ENCODE data around the gene LSAMP. TPM values are rescaled to one million over a fixed set of nuclear protein-coding genes. Genes with fewer than 3 reads are reported as not detected.

LSAMP gene
- total and polyA plus RNA-seq, 2 donors: 0.71 to 1.5 TPM

GRCh38 chr3:116256843-116257485 is 188.3 kb downstream of the LSAMP start:
- H3K27ac ChIP-seq (ENCODE audit: low read depth in 1 of 2, low read length in 1 of 2): no peak overlapping the region
- WGBS: 66% methylated on average over 4 of the region's 4 CpGs
- no peaks in the 10 kb centered on the region for H3K4me1 ChIP-seq (ENCODE audit: control insufficient read depth in 2 of 2, insufficient read depth in 2 of 2, low read length in 2 of 2)
- no peaks in the 10 kb centered on the region for H3K9me3 ChIP-seq (ENCODE audit: control insufficient read depth in 2 of 2, insufficient read depth in 1 of 2, low read length in 1 of 2)
- no peak for DNase-seq (ENCODE audit: low read depth in 6 of 9, low spot score in 9 of 9)
- no peaks in the 10 kb centered on the region for H3K27me3 ChIP-seq (ENCODE audit: control insufficient read depth in 2 of 2, insufficient read depth in 1 of 2, low read length in 1 of 2)
- H3K36me3 ChIP-seq (ENCODE audit: control insufficient read depth in 2 of 2, insufficient read depth in 2 of 2, low read length in 1 of 2): no peaks in the 10 kb centered on the region
- H3K4me3 ChIP-seq (ENCODE audit: low read length in 2 of 2): no peak overlapping the region

DNA sequence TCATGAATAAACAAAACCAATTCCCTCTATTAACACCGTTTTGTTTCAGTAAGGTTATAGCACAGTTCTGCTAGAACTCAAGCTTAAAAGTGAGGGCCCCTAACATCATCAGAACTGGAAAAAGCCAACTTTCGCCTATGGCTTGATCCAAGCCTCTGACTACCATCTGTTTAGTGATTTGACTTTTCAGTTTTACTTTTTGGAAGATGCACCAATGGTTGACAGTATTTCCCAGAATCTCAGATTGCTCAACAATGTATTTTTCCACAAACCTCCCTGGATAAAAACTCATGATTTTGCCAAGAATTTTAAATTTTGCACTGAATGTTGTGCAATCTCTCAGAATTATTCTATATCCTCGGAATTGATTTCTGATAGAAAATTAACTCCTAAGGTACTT is 190.7 kb downstream of the LSAMP start:
- WGBS: 89% methylated on average over 3 of the region's 3 CpGs
- H3K4me1 ChIP-seq (ENCODE audit: control insufficient read depth in 2 of 2, insufficient read depth in 2 of 2, low read length in 2 of 2): no peaks in the 10 kb centered on the region
- no peak overlapping the region for H3K27ac ChIP-seq (ENCODE audit: low read depth in 1 of 2, low read length in 1 of 2)
- no peaks in the 10 kb centered on the region for H3K27me3 ChIP-seq (ENCODE audit: control insufficient read depth in 2 of 2, insufficient read depth in 1 of 2, low read length in 1 of 2)
- H3K9me3 ChIP-seq (ENCODE audit: control insufficient read depth in 2 of 2, insufficient read depth in 1 of 2, low read length in 1 of 2): no peaks in the 10 kb centered on the region
- DNase-seq (ENCODE audit: low read depth in 6 of 9, low spot score in 9 of 9): no peak
- H3K4me3 ChIP-seq (ENCODE audit: low read length in 2 of 2): no peak overlapping the region
- no peaks in the 10 kb centered on the region for H3K36me3 ChIP-seq (ENCODE audit: control insufficient read depth in 2 of 2, insufficient read depth in 2 of 2, low read length in 1 of 2)

DNA sequence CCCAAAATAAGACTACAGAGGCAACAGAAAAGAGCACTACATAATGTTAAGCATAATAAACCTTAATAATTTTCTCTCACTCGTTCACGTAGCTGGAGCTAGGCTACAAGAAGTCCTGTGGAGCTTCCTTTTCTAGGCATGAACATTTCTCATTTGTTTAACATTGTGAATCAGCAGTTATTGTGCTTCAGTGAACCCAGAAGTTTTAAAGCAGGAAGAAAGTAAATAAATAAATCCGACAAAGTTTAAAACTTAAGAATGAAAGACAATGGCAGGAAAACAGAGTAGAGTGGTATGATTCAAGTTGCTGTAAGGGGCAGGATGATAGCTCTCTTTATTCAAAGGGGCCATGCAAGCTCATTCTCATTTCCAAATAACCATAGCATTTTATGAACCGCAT is 191.8 kb downstream of the LSAMP start:
- no peak for DNase-seq (ENCODE audit: low read depth in 6 of 9, low spot score in 9 of 9)
- WGBS: 20% methylated on average over 4 of the region's 4 CpGs
- Histone ChIP-seq H3K27ac (ENCODE audit: low read depth in 1 of 2, low read length in 1 of 2) (no peak overlapping the region), H3K36me3 (ENCODE audit: control insufficient read depth in 2 of 2, insufficient read depth in 2 of 2, low read length in 1 of 2) (no peaks in the 10 kb centered on the region), H3K4me1 (ENCODE audit: control insufficient read depth in 2 of 2, insufficient read depth in 2 of 2, low read length in 2 of 2) (no peaks in the 10 kb centered on the region), H3K9me3 (ENCODE audit: control insufficient read depth in 2 of 2, insufficient read depth in 1 of 2, low read length in 1 of 2) (no peaks in the 10 kb centered on the region), H3K27me3 (ENCODE audit: control insufficient read depth in 2 of 2, insufficient read depth in 1 of 2, low read length in 1 of 2) (no peaks in the 10 kb centered on the region), H3K4me3 (ENCODE audit: low read length in 2 of 2) (no peak overlapping the region)

DNA sequence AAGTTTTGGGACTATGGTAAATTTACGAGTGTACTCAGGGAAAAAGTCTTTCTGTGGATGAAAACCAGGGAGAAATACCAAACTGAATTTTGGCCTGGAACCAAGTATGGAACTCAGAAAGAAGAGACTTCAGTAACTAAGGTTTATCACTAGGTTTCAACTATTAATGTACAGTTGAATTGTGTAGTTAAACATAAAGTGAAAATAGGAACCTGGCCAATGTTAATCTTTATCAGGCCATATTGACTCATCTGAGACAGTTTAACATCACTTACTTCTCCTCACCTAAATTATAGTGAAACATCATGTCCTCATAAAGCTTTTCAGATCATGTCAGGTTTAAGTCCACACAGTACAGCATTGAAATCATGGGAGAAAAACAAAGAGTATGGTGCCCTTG is 197.7 kb downstream of the LSAMP start:
- Histone ChIP-seq H3K4me1 (ENCODE audit: control insufficient read depth in 2 of 2, insufficient read depth in 2 of 2, low read length in 2 of 2) (no peaks in the 10 kb centered on the region), H3K9me3 (ENCODE audit: control insufficient read depth in 2 of 2, insufficient read depth in 1 of 2, low read length in 1 of 2) (no peaks in the 10 kb centered on the region), H3K27ac (ENCODE audit: low read depth in 1 of 2, low read length in 1 of 2) (no peak overlapping the region), H3K27me3 (ENCODE audit: control insufficient read depth in 2 of 2, insufficient read depth in 1 of 2, low read length in 1 of 2) (no peaks in the 10 kb centered on the region), H3K36me3 (ENCODE audit: control insufficient read depth in 2 of 2, insufficient read depth in 2 of 2, low read length in 1 of 2) (no peaks in the 10 kb centered on the region), H3K4me3 (ENCODE audit: low read length in 2 of 2) (no peak overlapping the region)
- DNase-seq (ENCODE audit: low read depth in 6 of 9, low spot score in 9 of 9): no peak
- WGBS: 88% methylated on average over 1 of the region's 1 CpG

DNA sequence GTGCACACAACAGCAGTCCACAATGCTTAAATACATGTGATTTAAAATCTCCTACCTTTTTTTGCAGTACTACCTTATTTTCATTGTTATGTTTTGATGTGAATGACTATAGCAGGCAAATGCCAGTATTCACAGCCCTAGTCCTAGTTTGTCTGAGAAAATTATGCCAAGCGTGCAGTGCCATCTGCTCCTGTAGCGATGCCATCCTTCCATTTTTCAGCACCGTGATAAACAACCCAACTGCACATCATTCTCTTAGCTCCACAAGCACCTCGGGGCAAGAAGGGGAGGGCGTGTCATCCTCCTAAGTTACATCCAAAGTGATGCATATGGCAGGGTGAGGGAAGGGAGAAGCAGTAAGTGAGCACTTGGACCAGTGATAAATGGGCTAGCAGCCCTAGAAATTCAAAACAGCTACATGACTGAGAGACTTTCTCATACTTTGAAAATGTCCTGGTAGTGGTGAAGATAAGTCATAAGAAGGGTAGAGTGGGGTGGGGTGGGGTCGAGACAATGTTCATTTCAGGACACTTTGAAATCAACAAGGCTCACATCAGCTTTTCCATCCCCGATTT is 198.8 kb downstream of the LSAMP start:
- no peaks in the 10 kb centered on the region for H3K9me3 ChIP-seq (ENCODE audit: control insufficient read depth in 2 of 2, insufficient read depth in 1 of 2, low read length in 1 of 2)
- H3K27me3 ChIP-seq (ENCODE audit: control insufficient read depth in 2 of 2, insufficient read depth in 1 of 2, low read length in 1 of 2): no peaks in the 10 kb centered on the region
- H3K4me3 ChIP-seq (ENCODE audit: low read length in 2 of 2): no peak overlapping the region
- DNase-seq (ENCODE audit: low read depth in 6 of 9, low spot score in 9 of 9): no peak
- 90% methylated on average over 7 of the region's 7 CpGs for WGBS
- no peak overlapping the region for H3K27ac ChIP-seq (ENCODE audit: low read depth in 1 of 2, low read length in 1 of 2)
- no peaks in the 10 kb centered on the region for H3K4me1 ChIP-seq (ENCODE audit: control insufficient read depth in 2 of 2, insufficient read depth in 2 of 2, low read length in 2 of 2)
- no peaks in the 10 kb centered on the region for H3K36me3 ChIP-seq (ENCODE audit: control insufficient read depth in 2 of 2, insufficient read depth in 2 of 2, low read length in 1 of 2)

GRCh38 chr3:116242825-116243224 is 202.5 kb downstream of the LSAMP start:
- DNase-seq (ENCODE audit: low read depth in 6 of 9, low spot score in 9 of 9): no peak
- Histone ChIP-seq H3K4me1 (ENCODE audit: control insufficient read depth in 2 of 2, insufficient read depth in 2 of 2, low read length in 2 of 2) (no peaks in the 10 kb centered on the region), H3K4me3 (ENCODE audit: low read length in 2 of 2) (no peak overlapping the region), H3K27ac (ENCODE audit: low read depth in 1 of 2, low read length in 1 of 2) (no peak overlapping the region), H3K27me3 (ENCODE audit: control insufficient read depth in 2 of 2, insufficient read depth in 1 of 2, low read length in 1 of 2) (no peaks in the 10 kb centered on the region), H3K36me3 (ENCODE audit: control insufficient read depth in 2 of 2, insufficient read depth in 2 of 2, low read length in 1 of 2) (no peaks in the 10 kb centered on the region), H3K9me3 (ENCODE audit: control insufficient read depth in 2 of 2, insufficient read depth in 1 of 2, low read length in 1 of 2) (no peaks in the 10 kb centered on the region)
- 71% methylated on average over 2 of the region's 2 CpGs for WGBS

- Histone ChIP-seq H3K4me3 (ENCODE audit: low read length in 2 of 2) (no peak overlapping the region), H3K36me3 (ENCODE audit: control insufficient read depth in 2 of 2, insufficient read depth in 2 of 2, low read length in 1 of 2) (no peaks in the 10 kb centered on the region), H3K4me1 (ENCODE audit: control insufficient read depth in 2 of 2, insufficient read depth in 2 of 2, low read length in 2 of 2) (no peaks in the 10 kb centered on the region), H3K9me3 (ENCODE audit: control insufficient read depth in 2 of 2, insufficient read depth in 1 of 2, low read length in 1 of 2) (no peaks in the 10 kb centered on the region), H3K27ac (ENCODE audit: low read depth in 1 of 2, low read length in 1 of 2) (no peak overlapping the region), H3K27me3 (ENCODE audit: control insufficient read depth in 2 of 2, insufficient read depth in 1 of 2, low read length in 1 of 2) (no peaks in the 10 kb centered on the region)
- 80% methylated on average over 3 of the region's 3 CpGs for WGBS
- no peak for DNase-seq (ENCODE audit: low read depth in 6 of 9, low spot score in 9 of 9)
Measured at GRCh38 chr3:116241677-116242076, 203.6 kb downstream of the LSAMP start.

DNA sequence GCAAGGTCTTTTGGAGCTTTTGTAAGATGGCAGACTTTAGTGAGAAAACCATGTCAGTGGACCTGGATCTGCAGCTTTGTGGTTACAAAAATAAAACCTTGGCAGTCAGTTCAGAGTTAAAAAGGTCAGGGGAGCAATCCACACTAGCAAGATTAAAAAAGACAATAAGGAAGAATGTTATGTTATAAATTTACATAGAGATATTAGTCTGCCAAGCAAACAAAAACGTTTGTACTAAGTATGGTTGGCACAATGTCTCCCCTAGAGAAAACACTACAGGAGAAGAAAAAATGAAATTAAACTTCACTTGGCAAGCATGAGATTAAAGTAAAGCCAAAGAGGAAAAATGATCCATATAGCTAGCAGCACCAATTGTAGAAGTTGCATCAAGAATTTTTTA is 205.0 kb downstream of the LSAMP start:
- H3K9me3 ChIP-seq (ENCODE audit: control insufficient read depth in 2 of 2, insufficient read depth in 1 of 2, low read length in 1 of 2): no peaks in the 10 kb centered on the region
- no peaks in the 10 kb centered on the region for H3K36me3 ChIP-seq (ENCODE audit: control insufficient read depth in 2 of 2, insufficient read depth in 2 of 2, low read length in 1 of 2)
- no peak overlapping the region for H3K4me3 ChIP-seq (ENCODE audit: low read length in 2 of 2)
- H3K4me1 ChIP-seq (ENCODE audit: control insufficient read depth in 2 of 2, insufficient read depth in 2 of 2, low read length in 2 of 2): no peaks in the 10 kb centered on the region
- H3K27ac ChIP-seq (ENCODE audit: low read depth in 1 of 2, low read length in 1 of 2): no peak overlapping the region
- H3K27me3 ChIP-seq (ENCODE audit: control insufficient read depth in 2 of 2, insufficient read depth in 1 of 2, low read length in 1 of 2): no peaks in the 10 kb centered on the region
- no peak for DNase-seq (ENCODE audit: low read depth in 6 of 9, low spot score in 9 of 9)
- 0% methylated on average over 1 of the region's 1 CpG for WGBS

- Histone ChIP-seq H3K4me1 (ENCODE audit: control insufficient read depth in 2 of 2, insufficient read depth in 2 of 2, low read length in 2 of 2) (no peaks in the 10 kb centered on the region), H3K27me3 (ENCODE audit: control insufficient read depth in 2 of 2, insufficient read depth in 1 of 2, low read length in 1 of 2) (no peaks in the 10 kb centered on the region), H3K4me3 (ENCODE audit: low read length in 2 of 2) (no peak overlapping the region), H3K36me3 (ENCODE audit: control insufficient read depth in 2 of 2, insufficient read depth in 2 of 2, low read length in 1 of 2) (no peaks in the 10 kb centered on the region), H3K9me3 (ENCODE audit: control insufficient read depth in 2 of 2, insufficient read depth in 1 of 2, low read length in 1 of 2) (no peaks in the 10 kb centered on the region), H3K27ac (ENCODE audit: low read depth in 1 of 2, low read length in 1 of 2) (no peak overlapping the region)
- WGBS: 23% methylated on average over 2 of the region's 2 CpGs
- no peak for DNase-seq (ENCODE audit: low read depth in 6 of 9, low spot score in 9 of 9)
Measured at GRCh38 chr3:116238846-116239565, 206.3 kb downstream of the LSAMP start.
